Ascending aorta (tissue), 2 donors: Measurements from ENCODE around the gene HES1. TPM values are rescaled to one million over a fixed set of nuclear protein-coding genes. Genes with fewer than 3 reads are reported as not detected.

ENCODE experiments used
- DNase-seq, 2 donors: peaks; one replicate each; pipeline ENCODE4 v3.0.0-alpha.2; 2019; ENCODE audit warnings: low spot score in 2 of 2
- H3K27ac ChIP-seq, 2 donors: fragments of 200-600 bp; sonication (generic); one replicate each; pipeline ENCODE4 v1.5.1; 2016 to 2017; ENCODE audit warnings: mild to moderate bottlenecking in 1 of 2
- H3K27me3 ChIP-seq: fragments of 200-600 bp; sonication (generic); one replicate; pipeline ENCODE4 v1.5.1; 2017
- H3K36me3 ChIP-seq, 2 donors: fragments of 200-600 bp; sonication (generic); one replicate each; pipeline ENCODE4 v1.5.1; 2016
- H3K4me1 ChIP-seq, 2 donors: fragments of 200-600 bp; sonication (generic); one replicate each; pipeline ENCODE4 v1.5.1; 2016 to 2017; ENCODE audit warnings: mild to moderate bottlenecking in 1 of 2
- H3K4me3 ChIP-seq, 2 donors: fragments of 200-600 bp; sonication (generic); one replicate each; pipeline ENCODE4 v1.5.1; 2016 to 2017; ENCODE audit warnings: mild to moderate bottlenecking in 1 of 2
- H3K9me3 ChIP-seq, 2 donors: fragments of 200-600 bp; sonication (generic); one replicate each; pipeline ENCODE4 v1.5.1; 2016
- CTCF ChIP-seq, 3 experiments: fragments of 200-600 bp in 2 of 3; fragments of 450-650 bp in 1 of 3; sonication (generic) in 2 of 3; IDR thresholded peaks; one replicate each; pipeline ENCODE4 v1.5.1; 2016 to 2019; ENCODE audit warnings: antibody characterized with exemption in 3 of 3, mild to moderate bottlenecking in 1 of 3, moderate library complexity in 1 of 3
- intact Hi-C: fragments of 100-400 bp; cut with DNase I; formaldehyde crosslinking; loops from one replicate; pipeline ENCODE4 v1.15.1; 2023
- total RNA-seq: library from RNA; depleted of rRNA; stranded (reverse); fragments of >200 nt; gene quantifications from one replicate; pipeline ENCODE4 v1.1.0, GENCODE V29; 2016

The HES1 gene
- total RNA-seq, 1 donor from 2014 or later, result 22.6 TPM

GRCh38 chr3:194184265-194184751, 48.4 kb downstream of the HES1 start:
- H3K4me3 ChIP-seq, result no peak overlapping the region
- no peaks in the 10 kb centered on the region for H3K27me3 ChIP-seq
- H3K36me3 ChIP-seq, result no peaks in the 10 kb centered on the region
- DNase-seq, result no peak
- TF ChIP-seq CTCF (IDR thresholded peaks at IDR 0.05), result no peak
- intact Hi-C loops, result no loop called here
- H3K9me3 ChIP-seq, result no peaks in the 10 kb centered on the region
- H3K4me1 ChIP-seq, result peaks cover 6 to 7% of the 10 kb centered on the region in 2 donors
- H3K27ac ChIP-seq, result no peak overlapping the region

GRCh38 chr3:194184801-194185200, 48.9 kb downstream of the HES1 start:
- no peak overlapping the region for H3K27ac ChIP-seq
- intact Hi-C loops, result no loop called here
- H3K4me3 ChIP-seq, result no peak overlapping the region
- no peak for DNase-seq
- no peaks in the 10 kb centered on the region for H3K36me3 ChIP-seq
- H3K27me3 ChIP-seq, result no peaks in the 10 kb centered on the region
- H3K4me1 ChIP-seq, result peaks cover 6 to 8% of the 10 kb centered on the region in 2 donors
- TF ChIP-seq CTCF (IDR thresholded peaks at IDR 0.05), result no peak
- H3K9me3 ChIP-seq, result no peaks in the 10 kb centered on the region

GRCh38 chr3:194185221-194185620, 49.3 kb downstream of the HES1 start:
- intact Hi-C loops, result no loop called here
- no peaks in the 10 kb centered on the region for H3K36me3 ChIP-seq
- H3K27me3 ChIP-seq, result no peaks in the 10 kb centered on the region
- H3K4me3 ChIP-seq, result no peak overlapping the region
- H3K4me1 ChIP-seq, result peaks cover 6 to 8% of the 10 kb centered on the region in 2 donors
- no peak for TF ChIP-seq CTCF (IDR thresholded peaks at IDR 0.05)
- no peak overlapping the region for H3K27ac ChIP-seq
- no peaks in the 10 kb centered on the region for H3K9me3 ChIP-seq
- DNase-seq, result no peak

GRCh38 chr3:194187233-194187944, 51.4 kb downstream of the HES1 start:
- intact Hi-C loops, result no loop called here
- no peaks in the 10 kb centered on the region for H3K27me3 ChIP-seq
- H3K4me3 ChIP-seq, result no peak overlapping the region
- DNase-seq, result no peak
- no peaks in the 10 kb centered on the region for H3K9me3 ChIP-seq
- H3K27ac ChIP-seq, result no peak overlapping the region
- no peak for TF ChIP-seq CTCF (IDR thresholded peaks at IDR 0.05)
- H3K36me3 ChIP-seq, result no peaks in the 10 kb centered on the region
- peaks cover 6 to 8% of the 10 kb centered on the region in 2 donors for H3K4me1 ChIP-seq

Other genes with a start within 250 kb of the HES1 start
- gene CPN2, start 215.2 kb downstream of the HES1 start, total RNA-seq, result not detected
- gene LRRC15, start 233.6 kb downstream of the HES1 start, total RNA-seq, result not detected